Measurements from ENCODE around the gene UTP11.

Gene UTP11

DNA sequence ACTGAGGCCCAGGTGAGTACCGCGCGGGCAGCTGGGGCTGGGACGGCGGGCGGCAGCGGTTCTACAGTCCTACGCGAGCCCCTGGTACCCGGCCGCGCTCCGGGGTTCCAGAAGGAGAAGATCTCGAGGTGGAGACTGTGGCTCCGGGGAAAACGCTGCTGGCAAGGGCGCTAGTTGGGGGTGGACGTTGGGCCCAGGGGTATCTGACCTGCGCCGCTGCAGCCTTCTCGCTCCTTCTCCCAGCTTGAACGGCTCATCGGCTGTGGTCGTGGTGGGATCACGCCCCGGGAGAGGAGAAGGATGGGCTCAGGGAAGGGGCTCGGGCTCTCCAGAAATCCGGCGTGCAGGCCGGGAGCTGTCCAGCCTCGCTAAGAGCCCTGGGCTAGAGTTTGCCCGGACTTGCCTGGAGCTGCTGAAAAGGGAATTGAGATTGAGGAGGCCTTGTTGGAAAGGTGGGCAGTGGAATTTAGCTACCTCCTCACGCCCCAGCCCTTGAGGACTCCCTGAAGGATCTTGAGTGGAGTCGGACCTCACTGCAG, 35.1 kb downstream of the UTP11 start:
- no peak for DNase-seq

- no peak for DNase-seq
Measured at GRCh38 chr1:38050397-38051078, 38.0 kb downstream of the UTP11 start.

DNA sequence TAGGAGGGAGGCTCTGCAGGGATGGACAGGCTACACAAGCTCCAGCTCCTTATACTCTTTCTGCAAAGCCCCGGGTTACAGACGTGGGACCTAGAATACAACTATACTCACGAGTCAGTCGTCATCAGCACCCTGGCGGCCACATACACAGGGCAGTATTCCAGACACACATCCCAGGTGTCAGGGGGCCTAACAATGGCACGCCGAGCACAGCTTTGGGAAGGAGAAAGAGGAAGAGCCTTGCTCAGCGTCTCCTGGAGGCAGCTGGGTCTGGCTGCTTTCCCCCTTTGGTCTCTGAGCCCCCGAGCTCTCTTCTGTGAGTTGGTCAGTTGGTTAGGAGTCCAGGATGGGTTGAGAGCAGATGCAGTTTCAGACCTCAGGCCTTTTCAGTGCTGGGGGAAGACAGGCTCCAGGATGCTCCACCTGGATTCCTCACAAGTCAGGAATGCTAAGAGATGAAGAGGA, 38.6 kb downstream of the UTP11 start:
- no peak for DNase-seq

- no peak for DNase-seq
Measured at GRCh38 chr1:38052750-38053415, 40.3 kb downstream of the UTP11 start.

- no peak for DNase-seq
Measured at GRCh38 chr1:38053416-38054091, 41.0 kb downstream of the UTP11 start.

DNA sequence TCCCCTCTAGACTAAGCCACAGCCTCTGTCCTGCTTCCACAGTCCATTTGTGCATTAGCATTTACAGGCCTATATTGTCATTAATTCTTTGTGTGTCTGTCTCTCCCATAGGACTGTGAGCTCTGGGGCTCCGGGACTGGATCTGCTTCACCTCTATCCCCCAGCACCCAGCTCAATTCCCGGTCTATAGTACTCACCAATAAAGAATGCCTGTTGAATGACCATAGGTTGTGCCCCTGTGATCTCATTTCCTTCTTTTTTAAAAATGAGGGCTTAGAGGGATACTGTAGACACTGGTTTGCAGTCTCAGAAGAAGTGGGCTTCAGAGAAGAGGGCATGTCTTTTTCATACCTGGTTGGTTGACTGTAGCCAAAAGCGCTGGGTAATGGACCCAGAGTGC, 42.9 kb downstream of the UTP11 start:
- DNase-seq = no peak

- no peak for DNase-seq
Measured at GRCh38 chr1:38055965-38056364, 43.4 kb downstream of the UTP11 start.

DNA sequence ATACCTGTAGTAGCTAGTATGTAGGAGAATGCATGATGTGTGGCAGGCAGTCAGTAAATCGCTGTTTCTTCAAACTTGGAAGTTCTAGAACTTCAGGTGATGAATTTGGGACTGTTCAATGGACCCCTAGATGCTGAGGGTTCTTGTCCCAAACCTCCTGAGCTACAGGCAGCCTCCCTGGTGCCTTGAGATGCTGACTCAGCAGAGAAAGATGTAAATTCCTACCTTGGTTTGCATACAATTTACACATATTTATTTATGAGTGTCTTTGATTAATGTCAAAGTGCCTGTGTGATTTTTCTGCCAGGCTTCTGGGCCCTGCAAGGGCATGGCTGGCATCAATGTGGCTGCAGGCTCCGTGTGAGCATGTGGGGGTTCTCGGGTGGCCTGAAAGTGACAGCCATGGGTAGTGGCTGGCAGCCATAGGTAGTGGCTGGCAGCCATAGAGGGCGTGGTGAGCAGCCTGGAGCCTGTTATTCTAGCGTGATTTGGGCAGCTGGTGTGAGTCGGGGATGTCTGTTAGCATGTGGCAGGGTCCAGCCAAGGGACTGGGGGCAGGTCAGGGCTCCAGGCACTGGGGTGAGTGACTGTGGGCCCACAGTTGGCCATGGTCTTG, 47.2 kb downstream of the UTP11 start:
- DNase-seq = no peak

DNA sequence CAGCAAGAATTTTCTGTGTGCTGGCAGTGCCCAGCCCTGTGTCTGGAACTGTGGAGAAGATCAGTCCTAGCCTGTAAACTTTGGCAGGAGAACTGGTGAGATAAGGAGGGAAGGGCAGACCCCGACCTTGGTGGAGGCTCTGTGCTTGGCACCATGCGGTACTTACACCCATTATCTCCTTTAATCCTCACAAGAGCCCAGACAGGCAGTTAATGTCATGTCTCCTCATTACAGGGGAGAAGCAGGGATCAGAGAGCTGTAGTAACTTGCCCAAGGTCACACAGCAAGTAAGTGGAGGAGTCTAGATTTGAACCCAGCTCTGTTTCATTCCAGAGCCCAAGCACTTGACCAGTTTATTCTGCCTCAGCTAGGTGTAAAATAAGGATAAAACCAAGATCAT, 48.0 kb downstream of the UTP11 start:
- no peak for DNase-seq

- DNase-seq = no peak
Measured at GRCh38 chr1:38061290-38061689, 48.8 kb downstream of the UTP11 start.

DNA sequence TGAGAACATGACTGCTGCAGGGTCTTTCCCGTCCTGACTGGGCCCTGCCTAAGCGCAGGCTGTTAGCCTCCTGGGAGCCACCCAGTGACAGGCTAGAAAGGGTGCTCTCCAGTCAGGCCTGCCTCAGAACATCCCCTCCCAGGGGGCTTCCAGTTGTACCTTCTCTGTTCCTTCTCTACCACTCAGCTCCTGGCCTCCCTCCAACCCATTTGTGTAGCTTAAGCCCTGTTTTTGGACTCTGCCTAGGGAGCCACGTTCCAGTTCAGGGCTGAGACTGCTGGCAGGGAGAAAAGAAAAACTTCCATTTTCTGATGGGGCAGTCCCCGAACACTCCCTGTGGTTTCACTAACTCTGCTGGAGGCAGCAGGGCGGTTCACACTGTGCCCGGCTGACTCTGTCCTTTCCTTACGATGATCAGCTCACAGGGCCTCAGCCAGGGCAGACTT, 49.4 kb downstream of the UTP11 start:
- DNase-seq = no peak

- peak; percentile 25 for DNase-seq
Measured at GRCh38 chr1:38062361-38063288, 50.1 kb downstream of the UTP11 start.

DNA sequence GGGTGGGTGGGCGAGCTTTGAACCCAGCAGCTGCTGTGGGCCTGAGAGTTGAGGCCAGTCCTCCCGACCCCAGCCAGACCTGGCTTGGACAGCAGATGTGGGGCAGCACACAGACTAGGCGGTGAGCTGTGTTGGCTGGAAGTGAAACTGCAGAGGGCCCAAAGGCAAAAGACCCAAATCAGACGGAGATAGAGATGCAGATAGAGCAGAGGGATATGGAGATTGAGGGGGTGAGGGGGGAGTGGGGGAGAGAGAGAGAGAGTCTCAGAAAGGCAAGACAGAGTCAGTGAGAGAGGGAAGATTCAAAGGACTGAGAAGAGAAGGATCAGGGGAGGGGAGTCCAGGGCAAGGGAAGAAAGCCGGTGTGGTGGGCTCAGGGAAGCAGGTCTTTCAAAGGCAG, 51.1 kb downstream of the UTP11 start:
- no peak for DNase-seq

DNA sequence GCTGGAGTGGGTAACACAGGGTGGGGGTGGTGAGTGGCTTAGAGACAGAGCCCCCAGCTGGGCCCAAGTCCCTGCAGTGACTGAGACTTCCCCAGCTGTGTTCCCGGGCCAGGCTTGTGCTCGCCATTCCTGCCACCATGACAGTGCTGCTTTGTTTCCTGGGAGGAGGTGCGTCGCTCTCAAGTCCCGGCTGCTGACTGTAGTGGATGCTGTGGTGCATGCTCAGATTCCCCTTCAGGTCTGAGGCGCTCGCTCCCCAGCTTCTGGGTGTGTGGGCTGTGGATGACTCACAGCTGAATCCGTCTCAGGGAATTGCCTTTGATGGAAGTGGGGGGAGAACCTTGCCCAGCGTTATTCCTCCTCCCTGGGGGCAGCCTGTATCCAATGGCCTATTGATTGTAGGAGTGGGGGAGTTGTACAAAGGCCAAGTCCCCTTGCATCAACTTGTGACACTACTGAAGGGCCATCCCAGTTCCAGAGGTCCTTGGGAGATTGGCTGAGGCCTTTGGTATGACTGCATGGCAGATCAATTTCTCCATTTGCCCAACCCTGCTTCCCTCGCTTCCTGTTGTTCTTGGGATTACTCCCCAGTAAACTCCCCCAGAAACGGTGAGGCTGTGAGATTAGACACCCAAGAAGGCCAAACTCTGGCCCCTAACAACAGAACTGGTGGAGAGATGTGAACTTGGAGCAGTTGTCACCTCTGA, 51.8 kb downstream of the UTP11 start:
- DNase-seq = no peak

DNA sequence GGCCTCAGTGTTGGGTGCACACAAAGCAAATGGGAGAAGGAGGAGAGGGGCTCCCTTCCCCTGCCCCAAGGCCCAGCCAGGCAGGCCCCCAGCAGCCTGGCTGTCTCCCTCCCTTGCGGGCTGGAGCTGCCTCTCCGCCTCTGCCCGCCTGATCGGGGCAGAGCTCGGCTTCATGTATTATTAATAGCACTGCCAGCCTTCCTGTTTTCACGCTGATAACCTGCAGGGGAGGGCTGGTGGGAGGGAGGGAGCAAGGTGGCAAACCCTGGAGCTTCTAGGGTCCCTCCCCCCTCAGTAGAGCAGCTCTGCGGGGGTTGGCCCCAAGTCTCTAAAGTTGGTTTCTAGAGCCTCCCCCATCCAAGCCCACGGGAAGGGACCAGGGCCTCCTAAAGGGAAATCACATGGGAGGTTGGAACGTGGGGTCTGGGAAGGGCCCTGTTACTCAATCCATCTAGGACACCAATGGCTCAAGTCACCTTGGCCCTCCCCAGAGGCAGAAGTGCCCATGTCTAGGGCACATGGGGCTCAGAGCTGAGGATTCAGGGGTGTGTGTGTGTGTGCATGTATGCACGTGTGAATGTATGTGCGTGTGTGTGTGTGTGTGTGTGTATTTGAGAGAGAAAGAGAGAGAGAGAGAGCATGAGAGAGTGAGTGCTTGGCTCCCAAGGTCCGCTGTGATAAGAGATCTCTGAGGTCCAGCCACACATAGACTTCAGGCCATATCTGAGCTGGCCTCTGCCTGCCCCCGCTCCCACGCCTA, 55.9 kb downstream of the UTP11 start:
- DNase-seq = no peak

- DNase-seq = no peak
Measured at GRCh38 chr1:38068980-38069340, 56.4 kb downstream of the UTP11 start.

GRCh38 chr1:38071312-38072256, 59.0 kb downstream of the UTP11 start:
- no peak for DNase-seq

DNA sequence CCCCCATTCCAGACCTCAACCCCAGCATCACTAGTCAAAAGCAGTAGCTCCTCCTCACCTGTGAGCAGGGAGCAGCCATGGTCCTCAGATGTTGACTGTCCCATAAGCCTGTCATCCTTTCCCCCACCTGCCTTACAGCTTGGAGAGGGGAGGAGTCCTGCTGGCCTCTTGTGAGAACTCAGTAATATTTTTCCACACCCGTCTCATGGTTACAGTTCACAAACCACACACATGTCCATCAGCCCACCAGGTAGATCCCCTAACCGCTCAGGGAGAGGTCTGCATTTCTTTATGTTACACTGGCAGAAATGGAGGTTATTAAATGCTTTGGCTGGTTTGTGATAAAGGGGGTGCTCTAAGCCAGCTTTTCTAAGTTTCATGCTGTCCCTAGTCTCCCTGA, 60.3 kb downstream of the UTP11 start:
- DNase-seq = no peak

DNA sequence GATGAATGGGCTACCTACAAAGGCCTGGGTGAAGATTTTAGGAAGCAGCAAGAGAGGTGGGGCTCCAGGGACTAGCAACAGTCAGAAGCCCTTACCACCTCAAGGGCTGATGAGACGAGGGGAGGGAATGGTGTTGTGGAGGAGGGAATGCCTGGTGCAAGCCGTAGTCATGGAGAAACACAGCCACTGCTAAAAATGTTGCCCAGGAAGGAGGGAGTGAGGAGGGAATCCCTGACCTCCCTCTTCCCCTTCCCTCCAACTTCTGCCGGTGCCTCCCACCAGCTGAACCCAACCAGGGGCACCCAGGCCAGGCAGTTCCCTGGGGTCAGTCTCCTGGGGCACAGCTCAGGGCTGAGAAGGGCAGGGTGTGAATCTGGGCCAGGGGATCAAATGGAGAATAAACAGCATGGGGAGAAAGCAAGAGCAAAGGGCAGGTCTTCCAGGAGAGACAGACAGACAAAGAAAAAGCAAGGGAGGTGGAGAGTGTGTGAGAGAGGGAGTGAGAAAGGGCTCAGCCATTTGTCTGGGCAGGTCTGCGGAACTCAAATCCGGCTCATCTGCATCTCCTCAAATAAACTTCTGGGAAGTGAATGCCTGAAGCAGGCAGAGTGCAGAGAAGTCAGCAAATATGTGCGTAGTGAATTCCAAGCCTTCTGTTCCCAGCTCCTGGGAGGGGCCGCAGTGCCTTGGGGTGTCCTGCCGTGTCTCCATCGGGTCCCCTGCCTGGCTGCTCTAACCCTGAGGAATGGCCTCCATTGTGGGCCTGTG, 61.2 kb downstream of the UTP11 start:
- DNase-seq = no peak

Data from NCI-H524 treated with DMSO at 0.1 percent for 48 hours (cell line).